Vagina (tissue), 2 donors: Measurements from ENCODE around the gene ST6GALNAC3.

Experiments
- POLR2A ChIP-seq, 2 donors: fragments of 450-650 bp; IDR thresholded peaks; one replicate each; pipeline ENCODE4 v1.6.1; 2017; ENCODE audit warnings: antibody characterized with exemption in 2 of 2, mild to moderate bottlenecking in 2 of 2, moderate library complexity in 2 of 2
- POLR2AphosphoS5 ChIP-seq, 2 donors: sonication (generic); formaldehyde crosslinking; IDR thresholded peaks; one replicate each; pipeline ENCODE4 v1.9.0; 2017; ENCODE audit warnings: antibody characterized with exemption in 2 of 2, mild to moderate bottlenecking in 2 of 2, low read depth in 1 of 2; ENCODE audit not compliant: insufficient read depth in 1 of 2
- TF ChIP-seq, protein P1 (sequence below), 3 experiments: fragments of 450-650 bp in 2 of 3; fragments of 200-600 bp in 1 of 3; sonication (generic) in 1 of 3; IDR thresholded peaks; one replicate each; pipeline ENCODE4 v1.5.1; 2017 to 2019; ENCODE audit warnings: antibody characterized with exemption in 3 of 3, mild to moderate bottlenecking in 2 of 3, moderate library complexity in 2 of 3

GRCh38 chr1:76669624-76670315 is 595.2 kb downstream of the ST6GALNAC3 start:
- TF ChIP-seq, protein P1, sequence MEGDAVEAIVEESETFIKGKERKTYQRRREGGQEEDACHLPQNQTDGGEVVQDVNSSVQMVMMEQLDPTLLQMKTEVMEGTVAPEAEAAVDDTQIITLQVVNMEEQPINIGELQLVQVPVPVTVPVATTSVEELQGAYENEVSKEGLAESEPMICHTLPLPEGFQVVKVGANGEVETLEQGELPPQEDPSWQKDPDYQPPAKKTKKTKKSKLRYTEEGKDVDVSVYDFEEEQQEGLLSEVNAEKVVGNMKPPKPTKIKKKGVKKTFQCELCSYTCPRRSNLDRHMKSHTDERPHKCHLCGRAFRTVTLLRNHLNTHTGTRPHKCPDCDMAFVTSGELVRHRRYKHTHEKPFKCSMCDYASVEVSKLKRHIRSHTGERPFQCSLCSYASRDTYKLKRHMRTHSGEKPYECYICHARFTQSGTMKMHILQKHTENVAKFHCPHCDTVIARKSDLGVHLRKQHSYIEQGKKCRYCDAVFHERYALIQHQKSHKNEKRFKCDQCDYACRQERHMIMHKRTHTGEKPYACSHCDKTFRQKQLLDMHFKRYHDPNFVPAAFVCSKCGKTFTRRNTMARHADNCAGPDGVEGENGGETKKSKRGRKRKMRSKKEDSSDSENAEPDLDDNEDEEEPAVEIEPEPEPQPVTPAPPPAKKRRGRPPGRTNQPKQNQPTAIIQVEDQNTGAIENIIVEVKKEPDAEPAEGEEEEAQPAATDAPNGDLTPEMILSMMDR (IDR thresholded peaks at IDR 0.05), result no peak
- TF ChIP-seq POLR2AphosphoS5 (IDR thresholded peaks at IDR 0.05; ENCODE audit: insufficient read depth in 1 of 2, low read depth in 1 of 2), result no peak
- TF ChIP-seq POLR2A (IDR thresholded peaks at IDR 0.05), result no peak
